Endothelial cell of umbilical vein (primary cell): ENCODE measurements around the gene PLPPR3. TPM values are rescaled to one million over a fixed set of nuclear protein-coding genes. Genes with fewer than 3 reads are reported as not detected.

Experiments
- BruUV-seq: library from RNA; stranded (reverse); fragments of 400-500 nt; replicated peaks from 2 replicates; lab custom pipeline; 2021; lab: Mats Ljungman, UMichigan
- CTCF ChIA-PET: fragments of 300-600, 350-600 bp; sonication (Branson Sonifier 250); formaldehyde crosslinking; loops from one replicate; lab custom pipeline; 2021; ENCODE audit warnings: antibody characterized with exemption, inconsistent platforms; lab: Charles Lee
- POLR2A ChIA-PET: fragments of 300-600, 350-600 bp; sonication (Branson Sonifier 250); formaldehyde crosslinking; loops from one replicate; lab custom pipeline; 2021; ENCODE audit warnings: antibody characterized with exemption, inconsistent platforms; lab: Charles Lee
- DNase-seq: peaks from one replicate; pipeline ENCODE4 v3.0.0-alpha.2; 2011; ENCODE audit warnings: low read depth, low spot score
- FAIRE-seq: peaks from 2 replicates; lab custom pipeline; 2011; peaks lifted over from hg19 to GRCh38; lab: Jason Lieb, UNC
- H2AFZ ChIP-seq: 2 replicates; pipeline ENCODE4 v1.6.0; 2012; ENCODE audit warnings: low read depth, low read length, control low read depth, inconsistent platforms
- H3K27ac ChIP-seq: 2 replicates; pipeline ENCODE4 v1.5.1; 2011; ENCODE audit warnings: low read depth, mild to moderate bottlenecking, control low read depth, low read length, moderate library complexity; ENCODE audit not compliant: insufficient read depth
- H3K27me3 ChIP-seq, 2 experiments: 2 replicates each; pipeline versions ENCODE4 v1.6.0 to v1.6.1; 2011; ENCODE audit warnings: low read length in 2 of 2, mixed read lengths in 1 of 2; ENCODE audit not compliant: control insufficient read depth in 2 of 2, insufficient read depth in 2 of 2
- H3K36me3 ChIP-seq, 2 experiments: 2 replicates in 1 of 2; 3 replicates in 1 of 2; pipeline ENCODE4 v1.5.1; 2011; ENCODE audit warnings: low read length in 2 of 2, mild to moderate bottlenecking in 1 of 2, moderate library complexity in 1 of 2; ENCODE audit not compliant: control insufficient read depth in 2 of 2, insufficient read depth in 2 of 2; ENCODE audit errors: extremely low read depth in 1 of 2
- H3K4me1 ChIP-seq: 3 replicates; pipeline ENCODE4 v1.5.1; 2011; ENCODE audit warnings: mild to moderate bottlenecking, low read length; ENCODE audit not compliant: control insufficient read depth, insufficient read depth; ENCODE audit errors: extremely low read depth
- H3K4me2 ChIP-seq: 2 replicates; pipeline ENCODE4 v1.6.1; 2011; ENCODE audit warnings: low read length, control low read depth, mixed read lengths; ENCODE audit not compliant: insufficient read depth
- H3K4me3 ChIP-seq, 3 experiments: fragments of 200-600 bp in 1 of 3; sonication (generic), shearing (Covaris generic) in 1 of 3; replicated peaks in 1 of 3; 2 replicates each; pipeline ENCODE4 v1.5.1; 2011 to 2016; ENCODE audit warnings: control low read depth in 3 of 3, low read length in 3 of 3, mild to moderate bottlenecking in 2 of 3, inconsistent platforms in 1 of 3, low read depth in 1 of 3, moderate library complexity in 1 of 3; ENCODE audit not compliant: insufficient read depth in 1 of 3
- H3K79me2 ChIP-seq: 2 replicates; pipeline ENCODE4 v1.6.0; 2012; ENCODE audit warnings: low read length, inconsistent platforms; ENCODE audit not compliant: control insufficient read depth, insufficient read depth
- H3K9ac ChIP-seq: replicated peaks from 2 replicates; pipeline ENCODE3; 2011; ENCODE audit warnings: low read length, control low read depth; ENCODE audit not compliant: insufficient read depth; ENCODE audit errors: extremely low read depth
- H3K9me1 ChIP-seq: replicated peaks from 3 replicates; pipeline ENCODE4 v1.6.0; 2011; ENCODE audit warnings: mild to moderate bottlenecking, low read length; ENCODE audit not compliant: control insufficient read depth, insufficient read depth; ENCODE audit errors: extremely low read depth
- H3K9me3 ChIP-seq: replicated peaks from 2 replicates; pipeline ENCODE4 v1.5.1; 2012; ENCODE audit warnings: low read length, inconsistent platforms; ENCODE audit not compliant: control insufficient read depth, insufficient read depth
- H4K20me1 ChIP-seq: replicated peaks from 2 replicates; pipeline ENCODE3; 2011; ENCODE audit warnings: mild to moderate bottlenecking, low read length; ENCODE audit not compliant: control insufficient read depth, insufficient read depth; ENCODE audit errors: extremely low read depth
- CTCF ChIP-seq, 2 donors: IDR thresholded peaks; 1 replicate in 1 of 2; 2 replicates in 1 of 2; pipeline ENCODE4 v1.5.1; 2011; ENCODE audit warnings: low read length in 2 of 2, mild to moderate bottlenecking in 2 of 2, moderate library complexity in 2 of 2, control low read depth in 1 of 2, inconsistent platforms in 1 of 2, low read depth in 1 of 2; ENCODE audit not compliant: insufficient read depth in 1 of 2; ENCODE audit errors: extremely low read depth in 1 of 2
- EZH2 ChIP-seq: IDR thresholded peaks from 2 replicates; pipeline ENCODE4 v1.6.1; 2012; ENCODE audit warnings: borderline replicate concordance, low read depth, mild to moderate bottlenecking, moderate library complexity, low read length, inconsistent platforms; ENCODE audit not compliant: severe bottlenecking
- FOS ChIP-seq: IDR thresholded peaks from 2 replicates; pipeline ENCODE4 v1.6.1; 2011; ENCODE audit warnings: mild to moderate bottlenecking, low read length, moderate library complexity, borderline replicate concordance; ENCODE audit not compliant: insufficient read depth
- GATA2 ChIP-seq: IDR thresholded peaks from 2 replicates; pipeline ENCODE4 v1.7.0; 2011; ENCODE audit warnings: low read depth, mild to moderate bottlenecking, moderate library complexity, mixed read lengths, low read length; ENCODE audit not compliant: insufficient read length, insufficient read depth
- JUN ChIP-seq: IDR thresholded peaks from 2 replicates; pipeline ENCODE4 v1.6.1; 2011; ENCODE audit warnings: borderline replicate concordance, low read depth; ENCODE audit not compliant: insufficient read length, insufficient read depth
- MAX ChIP-seq: IDR thresholded peaks from 2 replicates; pipeline ENCODE4 v1.6.1; 2011; ENCODE audit not compliant: insufficient read depth, insufficient read length
- MYC ChIP-seq: IDR thresholded peaks from one replicate; pipeline ENCODE4 v1.6.1; 2011; ENCODE audit warnings: mild to moderate bottlenecking, low read depth, low read length
- POLR2A ChIP-seq: IDR thresholded peaks from 2 replicates; pipeline ENCODE4 v1.6.1; 2012; ENCODE audit warnings: low read depth, mild to moderate bottlenecking, control low read depth, low read length
- POLR2AphosphoS5 ChIP-seq: IDR thresholded peaks from 2 replicates; pipeline ENCODE4 v1.6.1; 2012; ENCODE audit warnings: low read depth, mild to moderate bottlenecking, control low read depth, low read length, moderate library complexity; ENCODE audit not compliant: insufficient read depth
- dilution Hi-C: fragments of 300-500 bp; cut with MboI; formaldehyde crosslinking; loops from one replicate; pipeline ENCODE4 v1.15.0; 2019; ENCODE audit warnings: low sequenced_read_pairs; ENCODE audit not compliant: extremely low pct_ligation_motif_present
- intact Hi-C: fragments of 100-400 bp; cut with micrococcal nuclease; formaldehyde crosslinking; loops from one replicate; pipeline ENCODE4 v1.10.0; 2022
- polyA plus RNA-seq, 4 experiments: library from polyadenylated mRNA; depleted of rRNA in 3 of 4; stranded (reverse) in 3 of 4; unstranded in 1 of 4; fragments of >200 nt; gene quantifications; 2 replicates each; pipeline versions ENCODE4 v1.2.1 to v1.2.3, GENCODE V29; 2011 to 2012; ENCODE audit warnings: missing spikeins in 1 of 4
- total RNA-seq: library from RNA; stranded (reverse); gene quantifications from 2 replicates; pipeline ENCODE4 v1.2.3, GENCODE V29; 2021

PLPPR3 gene
- total and polyA plus RNA-seq, 2 donors (not counting 3 experiments of a cell fraction or from before 2014, with no cell fraction given) = 1.1 to 1.2 TPM

GRCh38 chr19:866769-867300, 45.1 kb upstream of the PLPPR3 start:
- Histone ChIP-seq H2AFZ (no peak overlapping the region), H3K4me1 (peaks cover 9% of the 10 kb centered on the region), H3K9me3 (no peaks in the 10 kb centered on the region), H3K27ac (no peak overlapping the region), H3K9ac (no peak overlapping the region), H3K79me2 (no peaks in the 10 kb centered on the region), H3K4me2 (no peak overlapping the region), H3K36me3 (peaks cover 0 to 11% of the 10 kb centered on the region in 2 experiments), H3K27me3 (no peaks in the 10 kb centered on the region), H3K9me1 (no peaks in the 10 kb centered on the region), H4K20me1 (no peaks in the 10 kb centered on the region), H3K4me3 (no peak overlapping the region)
- DNase-seq (no peak), FAIRE-seq (no peak)
- BruUV-seq = no TSS peak
- no peak for TF ChIP-seq JUN
- no peak for TF ChIP-seq POLR2A
- no peak for TF ChIP-seq MAX
- no peak for TF ChIP-seq MYC
- TF ChIP-seq CTCF (IDR thresholded peaks at IDR 0.05; ENCODE audit: extremely low read depth in 1 of 2, insufficient read depth in 1 of 2, low read depth in 1 of 2, low read length in 2 of 2) = no peak
- intact Hi-C loops (no loop called here), dilution Hi-C loops (no loop called here)
- CTCF ChIA-PET = no interaction called here
- POLR2A ChIA-PET = no interaction called here

GRCh38 chr19:863315-863620, 41.5 kb upstream of the PLPPR3 start:
- Histone ChIP-seq H2AFZ (no peak overlapping the region), H3K9me3 (no peaks in the 10 kb centered on the region), H4K20me1 (no peaks in the 10 kb centered on the region), H3K79me2 (no peaks in the 10 kb centered on the region), H3K4me2 (no peak overlapping the region), H3K27me3 (peaks cover 0 to 2% of the 10 kb centered on the region in 2 experiments), H3K9me1 (no peaks in the 10 kb centered on the region), H3K27ac (no peak overlapping the region), H3K4me3 (no peak overlapping the region), H3K9ac (no peak overlapping the region), H3K36me3 (peaks cover 0 to 6% of the 10 kb centered on the region in 2 experiments), H3K4me1 (no peaks in the 10 kb centered on the region)
- intact Hi-C loops (loop anchor here (2.0 kb wide), 2 partner anchors 46 to 58 kb away; no protein-coding TSS in a partner anchor), dilution Hi-C loops (no loop called here)
- BruUV-seq = no TSS peak
- DNase-seq (no peak), FAIRE-seq (no peak)
- ChIA-PET POLR2A (interaction anchor here (0.6 to 1.1 kb wide), 2 partner anchors 32 to 122 kb away, joined by 4 to 6 read pairs; no protein-coding TSS in a partner anchor), CTCF (interaction anchor here (0.6 to 2.4 kb wide), 22 partner anchors 10 to 124 kb away, joined by 3 to 16 read pairs (median 4); partner anchors contain the start of genes MED16, PRTN3, RNU6-9 and WDR18)
- TF ChIP-seq GATA2 (no peak), CTCF (IDR thresholded peaks at IDR 0.05; ENCODE audit: extremely low read depth in 1 of 2, insufficient read depth in 1 of 2, low read depth in 1 of 2, low read length in 2 of 2) (no peak), POLR2A (no peak), EZH2 (no peak), MYC (no peak), MAX (no peak), JUN (no peak), FOS (no peak), POLR2AphosphoS5 (no peak)
